ENCODE results near the gene GARNL3. TPM values are rescaled to one million over a fixed set of nuclear protein-coding genes. Genes with fewer than 3 reads are reported as not detected.

GARNL3 gene
- total RNA-seq, 6 experiments from 2014 or later, result 4.4 to 9.7 (median 6.1) TPM

DNA sequence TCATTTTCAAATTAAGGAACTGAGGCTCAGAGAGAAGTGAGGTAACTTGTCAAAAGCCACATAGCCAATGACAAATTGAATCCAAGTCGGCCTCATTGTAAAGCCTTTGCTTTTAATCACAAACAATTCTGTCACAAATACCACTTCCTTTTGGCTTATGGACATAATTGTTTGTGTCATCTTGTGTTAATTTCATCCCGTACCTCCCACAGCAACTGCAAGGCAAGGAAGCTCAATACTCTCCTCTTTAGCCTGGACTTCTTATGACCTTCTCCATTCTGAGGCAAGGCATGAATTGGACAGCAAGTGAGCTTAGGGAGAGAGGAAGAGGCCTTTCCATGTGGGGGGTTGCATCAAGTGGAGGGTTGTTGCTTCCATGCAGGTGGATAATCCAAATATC is 70.2 kb downstream of the GARNL3 start:
- H3K4me1 ChIP-seq, result peaks cover 0 to 11% (median 0%) of the 10 kb centered on the region in 4 donors
- H3K4me3 ChIP-seq, result no peak overlapping the region
- intact Hi-C loops (cut with DNase I), result no loop called here
- WGBS (ENCODE audit: insufficient coverage, low coverage, low lambda C conversion rate, missing lambda C conversion rate), result 67% methylated on average over 2 of the region's 2 CpGs
- H3K27me3 ChIP-seq, result no peaks in the 10 kb centered on the region
- TF ChIP-seq, protein P1, sequence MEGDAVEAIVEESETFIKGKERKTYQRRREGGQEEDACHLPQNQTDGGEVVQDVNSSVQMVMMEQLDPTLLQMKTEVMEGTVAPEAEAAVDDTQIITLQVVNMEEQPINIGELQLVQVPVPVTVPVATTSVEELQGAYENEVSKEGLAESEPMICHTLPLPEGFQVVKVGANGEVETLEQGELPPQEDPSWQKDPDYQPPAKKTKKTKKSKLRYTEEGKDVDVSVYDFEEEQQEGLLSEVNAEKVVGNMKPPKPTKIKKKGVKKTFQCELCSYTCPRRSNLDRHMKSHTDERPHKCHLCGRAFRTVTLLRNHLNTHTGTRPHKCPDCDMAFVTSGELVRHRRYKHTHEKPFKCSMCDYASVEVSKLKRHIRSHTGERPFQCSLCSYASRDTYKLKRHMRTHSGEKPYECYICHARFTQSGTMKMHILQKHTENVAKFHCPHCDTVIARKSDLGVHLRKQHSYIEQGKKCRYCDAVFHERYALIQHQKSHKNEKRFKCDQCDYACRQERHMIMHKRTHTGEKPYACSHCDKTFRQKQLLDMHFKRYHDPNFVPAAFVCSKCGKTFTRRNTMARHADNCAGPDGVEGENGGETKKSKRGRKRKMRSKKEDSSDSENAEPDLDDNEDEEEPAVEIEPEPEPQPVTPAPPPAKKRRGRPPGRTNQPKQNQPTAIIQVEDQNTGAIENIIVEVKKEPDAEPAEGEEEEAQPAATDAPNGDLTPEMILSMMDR (IDR thresholded peaks at IDR 0.05), result no peak
- no peak for TF ChIP-seq POLR2A (IDR thresholded peaks at IDR 0.05)
- H3K36me3 ChIP-seq, result no peaks in the 10 kb centered on the region
- no peak overlapping the region for H3K27ac ChIP-seq
- ATAC-seq (no peak), DNase-seq (no peak)
- no peaks in the 10 kb centered on the region for H3K9me3 ChIP-seq

DNA sequence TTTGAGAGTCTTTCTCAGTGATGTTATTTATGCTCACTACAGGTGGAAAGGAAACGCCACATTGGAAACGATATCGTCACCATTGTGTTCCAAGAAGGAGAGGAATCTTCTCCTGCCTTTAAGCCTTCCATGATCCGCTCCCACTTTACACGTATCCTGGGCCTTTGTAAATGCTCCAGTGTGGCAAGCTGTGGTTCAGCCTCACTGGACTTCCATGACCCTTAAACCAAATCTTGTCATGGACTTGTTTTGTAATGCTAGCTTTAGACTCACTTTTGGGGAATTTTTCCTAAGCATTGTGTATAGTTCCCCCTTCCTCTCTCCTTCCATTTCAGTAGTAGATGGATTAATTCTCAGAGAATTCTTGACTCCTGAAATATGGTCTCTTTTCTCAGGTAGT is 71.5 kb downstream of the GARNL3 start:
- no peaks in the 10 kb centered on the region for H3K36me3 ChIP-seq
- H3K9me3 ChIP-seq, result no peaks in the 10 kb centered on the region
- ATAC-seq, result no peak
- H3K4me3 ChIP-seq, result no peak overlapping the region
- no peaks in the 10 kb centered on the region for H3K27me3 ChIP-seq
- peak overlapping the region in 2 of 3 donors; percentile 18 to 29 for H3K27ac ChIP-seq
- DNase-seq, result no peak
- no CpG with 5 or more reads among the region's 5 CpGs for WGBS (ENCODE audit: insufficient coverage, low coverage, low lambda C conversion rate, missing lambda C conversion rate)
- intact Hi-C loops (cut with DNase I), result no loop called here
- H3K4me1 ChIP-seq, result peaks cover 0 to 9% (median 0%) of the 10 kb centered on the region in 4 donors
- TF ChIP-seq POLR2A (IDR thresholded peaks at IDR 0.05), result no peak
- TF ChIP-seq, protein P1 (IDR thresholded peaks at IDR 0.05), result no peak

DNA sequence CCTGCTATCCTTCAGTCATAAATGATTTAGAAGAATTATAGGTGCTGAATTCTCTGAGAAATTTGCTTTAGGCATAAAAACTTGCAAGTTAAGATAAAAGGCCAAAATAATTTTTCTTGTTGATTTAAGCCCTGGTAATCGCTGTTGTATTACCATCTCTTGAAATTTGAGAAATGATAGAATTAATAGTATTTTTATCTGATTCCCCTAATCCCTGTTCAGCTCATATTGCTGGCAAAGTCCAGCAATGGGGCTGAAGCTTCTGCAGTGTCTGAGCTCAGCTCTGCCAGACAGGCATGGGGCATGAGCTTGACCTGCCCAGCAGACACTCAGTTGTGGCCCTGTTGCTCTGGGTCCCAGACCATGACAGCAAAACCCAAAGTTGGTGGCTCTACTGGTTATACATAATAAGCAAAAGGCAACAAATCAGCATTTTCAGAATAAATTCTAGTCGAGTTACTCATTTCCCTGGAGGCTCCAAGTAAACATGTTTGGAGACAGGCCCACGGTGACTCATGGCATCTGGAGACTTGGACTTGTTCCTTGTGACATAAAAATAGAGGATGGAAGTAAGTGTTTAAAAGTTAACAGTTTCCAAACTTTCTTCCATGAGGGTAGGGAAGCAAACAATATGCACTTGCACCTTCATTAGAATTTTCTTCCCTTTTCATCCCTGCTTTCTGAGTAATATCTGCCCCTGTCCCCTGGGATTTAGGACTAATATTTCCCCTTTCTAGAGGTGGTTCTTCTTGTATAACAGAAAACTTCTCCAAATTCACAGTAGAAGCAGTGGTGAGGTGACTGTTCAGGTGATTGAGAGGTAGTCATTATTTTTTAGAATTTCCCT is 72.2 kb downstream of the GARNL3 start:
- no peak overlapping the region for H3K4me3 ChIP-seq
- WGBS (ENCODE audit: insufficient coverage, low coverage, low lambda C conversion rate, missing lambda C conversion rate), result 51% methylated on average over 3 of the region's 3 CpGs
- no peaks in the 10 kb centered on the region for H3K36me3 ChIP-seq
- intact Hi-C loops (cut with DNase I), result no loop called here
- no peaks in the 10 kb centered on the region for H3K27me3 ChIP-seq
- no peaks in the 10 kb centered on the region for H3K9me3 ChIP-seq
- ATAC-seq (peak; percentile 28 to 79 (median 45)), DNase-seq (peak in 1 of 3 donors; percentile 48)
- H3K27ac ChIP-seq, result peak overlapping the region; percentile 18 to 39 (median 29)
- H3K4me1 ChIP-seq, result peaks cover 0 to 9% (median 0%) of the 10 kb centered on the region in 4 donors
- TF ChIP-seq POLR2A (IDR thresholded peaks at IDR 0.05), result no peak
- TF ChIP-seq, protein P1 (IDR thresholded peaks at IDR 0.05), result no peak

DNA sequence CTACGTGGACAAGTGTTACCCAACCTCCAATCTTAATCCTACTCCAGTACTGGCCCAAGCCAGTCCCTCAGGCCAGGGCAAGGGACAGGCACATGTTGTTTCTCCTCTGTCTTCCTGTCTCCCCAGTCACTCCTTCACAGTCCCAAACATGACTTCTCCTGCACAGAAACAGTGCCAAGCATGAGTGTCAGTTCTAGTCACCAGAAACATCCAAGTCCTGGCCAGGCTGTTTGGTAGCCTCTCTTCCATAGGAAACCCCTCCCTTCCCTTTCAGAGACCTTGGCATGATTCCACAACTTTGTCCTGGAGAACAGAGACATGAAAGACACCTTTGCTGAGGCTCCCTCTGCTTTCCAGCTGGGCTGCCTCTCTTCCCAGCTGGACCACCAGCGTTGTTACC is 76.1 kb downstream of the GARNL3 start:
- TF ChIP-seq, protein P1 (IDR thresholded peaks at IDR 0.05), result no peak
- no peak for TF ChIP-seq POLR2A (IDR thresholded peaks at IDR 0.05)
- H3K27ac ChIP-seq, result no peak overlapping the region
- ATAC-seq, result peak in 2 of 4 donors; percentile 6 to 38

More for the DNA sequence above, 76.1 kb downstream of the GARNL3 start:
- 93% methylated on average over 2 of the region's 2 CpGs for WGBS (ENCODE audit: insufficient coverage, low coverage, low lambda C conversion rate, missing lambda C conversion rate)
- intact Hi-C loops (cut with DNase I), result loop anchor here in 1 of 2 donors (5.0 kb wide), 1 partner anchor 52 kb away; no protein-coding TSS in a partner anchor
- DNase-seq, result no peak
- Histone ChIP-seq H3K4me1 (no peaks in the 10 kb centered on the region), H3K9me3 (no peaks in the 10 kb centered on the region), H3K4me3 (no peak overlapping the region), H3K36me3 (peaks cover 0 to 4% (median 0%) of the 10 kb centered on the region in 4 donors), H3K27me3 (no peaks in the 10 kb centered on the region)

Data from right lobe of liver (tissue), 6 donors.